ENCODE measurements around the gene GRIN3B. TPM values are rescaled to one million over a fixed set of nuclear protein-coding genes. Genes with fewer than 3 reads are reported as not detected.
A peak's percentile ranks its signal among the peaks of the same experiment; 100 is the strongest.

The GRIN3B gene
- total and polyA plus RNA-seq, 2 of the 4 experiments (the other 2 are of a cell fraction), result under 0.01 to 0.91 TPM

DNA sequence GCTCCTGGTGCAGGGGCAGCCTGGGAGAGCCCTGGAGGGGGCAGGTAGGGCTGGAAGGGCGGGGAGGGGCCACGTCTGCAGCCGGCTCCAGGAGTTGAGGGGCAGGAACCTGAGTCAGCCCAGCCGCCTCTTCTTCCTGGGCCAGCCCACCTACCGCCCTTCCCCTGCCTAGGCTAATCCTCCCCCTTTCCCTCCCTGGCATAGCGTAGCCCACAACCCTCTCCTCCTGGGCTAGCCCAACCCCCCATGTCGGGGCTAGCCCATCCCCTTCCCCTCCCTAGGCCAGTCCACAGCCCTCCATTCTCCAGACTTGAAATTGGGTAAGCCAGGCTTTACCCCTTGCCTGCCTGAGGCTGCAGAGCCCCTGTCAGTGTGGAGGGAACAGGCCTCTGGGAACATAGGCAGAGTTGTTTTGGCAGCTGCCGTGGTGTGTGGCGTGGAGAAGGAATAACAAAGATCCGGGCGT is 36.7 kb upstream of the GRIN3B start:
- Histone ChIP-seq H2BK15ac (ENCODE audit: low read depth, low read length) (no peak overlapping the region), H3K23ac (ENCODE audit: low read depth, low read length) (no peak overlapping the region), H2AK5ac (ENCODE audit: low read depth, low read length) (no peak overlapping the region), H2AK9ac (replicated peaks; ENCODE audit: low read depth, low read length, poor library complexity) (peak overlapping the region; percentile 65), H3K4me3 (ENCODE audit: insufficient read depth, low read depth, low read length) (no peak overlapping the region), H3K27me3 (ENCODE audit: control insufficient read depth, insufficient read depth, low read length) (no peaks in the 10 kb centered on the region), H4K8ac (ENCODE audit: low read depth in 2 of 2, low read length in 2 of 2) (no peak overlapping the region), H2AFZ (replicated peaks; ENCODE audit: low read length, poor library complexity) (no peak overlapping the region), H3K4ac (ENCODE audit: low read depth, low read length) (no peak overlapping the region), H3K9me1 (ENCODE audit: insufficient read depth, low read length) (peaks cover 6% of the 10 kb centered on the region; the same call in 1 of the 2 replicates), H4K20me1 (ENCODE audit: insufficient read depth, low read length) (peaks cover 29% of the 10 kb centered on the region; the same call in 1 of the 2 replicates), H3K18ac (ENCODE audit: low read depth, low read length) (no peak overlapping the region), H3K27ac (ENCODE audit: insufficient read depth, low read length) (no peak overlapping the region), H4K91ac (ENCODE audit: insufficient read depth, low read depth, low read length) (no peak overlapping the region), H3K4me1 (ENCODE audit: control insufficient read depth, insufficient read depth, low read length) (peaks cover 7% of the 10 kb centered on the region), H2BK5ac (ENCODE audit: low read depth, low read length, poor library complexity, severe bottlenecking) (no peak overlapping the region), H3K79me1 (ENCODE audit: low read depth in 1 of 2, low read length in 2 of 2) (peaks cover 46 to 77% of the 10 kb centered on the region in 2 experiments), H3K9me3 (ENCODE audit: control insufficient read depth, insufficient read depth, low read length) (no peaks in the 10 kb centered on the region), H2BK120ac (ENCODE audit: low read depth, low read length) (no peak overlapping the region), H3K36me3 (ENCODE audit: control insufficient read depth, insufficient read depth, low read length) (peaks cover 73% of the 10 kb centered on the region), H3K4me2 (ENCODE audit: low read depth, low read length) (no peak overlapping the region), H4K5ac (ENCODE audit: low read depth, low read length) (no peak overlapping the region), H3K9ac (ENCODE audit: low read depth, low read length) (no peak overlapping the region), H3K14ac (replicated peaks; ENCODE audit: low read depth, low read length) (no peak overlapping the region), H3K56ac (ENCODE audit: extremely low read depth, insufficient read depth, low read length) (no peak overlapping the region), H2BK20ac (ENCODE audit: low read depth, low read length) (no peak overlapping the region)
- intact Hi-C loops (cut with micrococcal nuclease), result loop anchor here (2.0 kb wide), 1 partner anchor 31 kb away; no protein-coding TSS in a partner anchor
- in situ Hi-C loops (cut with MboI; ENCODE audit: low sequenced_read_pairs), result no loop called here
- BruUV-seq (replicated peaks), result no TSS peak
- 73% methylated on average over 3 of the region's 11 CpGs; no CpG with 5 or more reads in 1 of the 2 experiments for WGBS, 2 experiments (ENCODE audit: extremely low coverage in 2 of 2, insufficient read length in 1 of 2)
- ATAC-seq (ENCODE audit: low read depth) (no peak), DNase-seq (no peak)
- ChIA-PET CTCF (no interaction called here), POLR2A (ENCODE audit: unreplicated experiment) (no interaction called here)
- dilution Hi-C loops (cut with HindIII; ENCODE audit: low sequenced_read_pairs, unreplicated experiment), result no loop called here
- TF ChIP-seq, protein P1, sequence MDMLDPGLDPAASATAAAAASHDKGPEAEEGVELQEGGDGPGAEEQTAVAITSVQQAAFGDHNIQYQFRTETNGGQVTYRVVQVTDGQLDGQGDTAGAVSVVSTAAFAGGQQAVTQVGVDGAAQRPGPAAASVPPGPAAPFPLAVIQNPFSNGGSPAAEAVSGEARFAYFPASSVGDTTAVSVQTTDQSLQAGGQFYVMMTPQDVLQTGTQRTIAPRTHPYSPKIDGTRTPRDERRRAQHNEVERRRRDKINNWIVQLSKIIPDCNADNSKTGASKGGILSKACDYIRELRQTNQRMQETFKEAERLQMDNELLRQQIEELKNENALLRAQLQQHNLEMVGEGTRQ (IDR thresholded peaks at IDR 0.05; ENCODE audit: low read depth, low read length), result no peak

All from IMR-90 (cell line).